HG02870 (cell line): ENCODE results near the gene HLA-DMB.

Source experiments
- ATAC-seq: cut with Tn5 transposase; IDR thresholded peaks from one replicate; pipeline ENCODE4 v1.9.1; 2021; ENCODE audit warnings: mild to moderate bottlenecking, moderate library complexity; ENCODE audit not compliant: unreplicated experiment

Gene HLA-DMB

DNA sequence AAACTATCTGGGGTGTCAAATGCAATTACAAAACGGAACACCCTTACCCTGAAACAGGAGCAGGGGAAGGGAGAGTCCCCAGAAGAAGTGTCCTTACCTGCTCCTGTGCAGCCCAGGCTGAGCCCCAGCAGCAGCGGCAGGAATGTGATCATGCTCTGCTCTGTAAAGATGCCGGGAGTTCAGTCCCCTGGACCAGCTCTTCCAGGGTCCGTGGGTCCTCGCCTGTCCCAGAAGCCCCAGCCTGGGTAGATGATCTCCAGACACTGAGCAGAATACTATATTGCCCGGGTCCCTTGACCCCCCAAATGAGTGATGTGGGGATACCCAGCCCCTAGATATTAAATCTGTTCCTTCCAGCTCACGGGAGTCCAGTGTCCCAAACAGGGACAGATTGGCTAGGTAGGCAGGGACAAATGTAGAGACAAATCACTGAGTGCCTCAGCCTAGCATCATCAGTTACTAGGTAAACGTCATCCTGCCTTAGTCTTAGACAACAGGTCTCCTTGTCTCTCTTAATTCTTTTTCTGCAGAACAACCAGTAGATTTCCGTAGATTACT is at the start of gene HLA-DMB:
Gene HLA-DMB (minus strand): TSS at position 373 of the 558 bp plus-strand sequence. CDS start 221 bp downstream, at position 152.
- peak; percentile 59 for ATAC-seq

DNA sequence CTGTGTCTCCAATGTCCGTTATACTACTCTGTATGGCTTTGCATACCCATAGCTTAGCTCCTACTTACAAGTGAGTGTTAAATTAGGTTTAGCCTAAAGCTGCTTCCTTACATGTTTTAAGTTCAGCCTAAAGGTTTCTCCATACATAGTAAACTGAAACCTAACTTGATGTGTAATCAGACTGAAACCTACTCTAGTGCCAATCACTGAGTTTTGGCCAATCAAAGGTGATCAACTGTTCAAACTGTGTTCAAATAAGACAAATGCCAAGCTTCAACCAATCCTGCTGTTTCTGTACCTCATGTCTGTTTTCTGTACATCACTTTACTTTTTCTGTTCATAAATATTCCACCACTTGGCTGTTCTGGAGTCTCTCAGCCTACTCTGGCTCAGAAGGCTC is 48.5 kb upstream of the HLA-DMB start:
- ATAC-seq = no peak

DNA sequence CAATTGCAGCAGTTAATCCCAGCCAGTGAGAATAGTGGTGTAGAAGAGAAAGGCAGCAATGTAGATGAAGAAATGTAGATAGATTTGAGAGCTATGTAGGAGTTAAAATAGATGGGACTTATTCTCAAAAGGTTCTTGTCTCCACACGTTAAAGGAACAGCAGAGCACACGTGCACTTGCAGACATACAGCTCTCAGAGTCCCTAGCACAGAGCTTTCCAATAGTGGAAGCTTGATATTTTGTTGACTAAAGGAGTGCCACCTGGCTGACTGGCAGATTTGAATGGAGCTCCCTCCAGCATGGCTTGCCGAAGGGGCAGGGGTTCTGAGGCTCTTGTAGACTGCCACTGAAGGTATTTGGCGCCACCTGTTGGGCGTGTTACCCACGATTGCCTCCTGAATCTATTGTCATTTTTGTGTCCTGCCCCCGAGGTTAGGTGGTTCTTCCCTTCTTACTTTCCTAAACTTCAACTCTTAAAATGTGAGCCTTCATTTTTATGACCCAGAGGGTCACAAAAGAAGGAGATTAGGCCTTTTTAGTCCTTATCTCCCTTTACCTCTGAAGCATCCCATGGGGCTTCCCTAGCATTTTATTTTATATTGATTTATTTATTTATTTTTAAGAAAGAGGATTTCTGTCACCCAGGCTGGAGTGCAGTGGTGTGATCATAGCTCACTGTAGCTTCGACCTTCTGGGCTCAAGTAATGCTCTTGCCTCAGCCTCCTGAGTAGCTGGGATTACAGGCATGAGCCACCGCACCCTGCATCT is 44.0 kb upstream of the HLA-DMB start:
- peak; percentile 50 for ATAC-seq

DNA sequence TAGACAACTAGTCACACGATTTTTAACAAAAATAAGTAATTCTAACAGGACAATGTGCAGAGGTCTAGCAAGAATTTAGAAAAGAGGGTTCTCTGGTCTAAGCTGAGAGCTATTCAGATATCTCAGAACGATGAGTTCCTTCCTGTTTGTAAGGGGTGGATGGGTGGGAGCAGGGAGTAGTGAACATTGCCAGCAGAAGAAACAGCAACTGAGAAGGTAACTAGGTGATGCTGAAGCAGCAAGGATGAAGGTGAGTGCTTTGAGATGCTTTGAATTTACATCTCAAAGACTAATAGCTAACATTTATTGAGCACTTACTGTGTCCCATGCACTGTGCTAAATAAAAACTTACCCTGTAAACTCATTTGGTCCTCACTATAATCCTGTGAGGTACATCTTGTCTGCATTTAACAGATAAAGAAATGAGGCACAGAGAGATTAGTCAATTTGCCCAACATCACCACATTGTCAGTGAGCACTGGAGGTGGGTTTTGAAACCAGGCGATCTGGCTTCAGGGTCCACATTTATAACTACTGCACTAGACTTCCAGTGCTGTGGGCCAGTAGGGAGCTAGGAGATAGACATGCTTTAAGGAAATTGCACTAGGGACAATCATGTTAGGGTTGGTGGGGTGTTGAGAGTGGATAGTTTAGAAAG is 43.3 kb upstream of the HLA-DMB start:
- no peak for ATAC-seq

DNA sequence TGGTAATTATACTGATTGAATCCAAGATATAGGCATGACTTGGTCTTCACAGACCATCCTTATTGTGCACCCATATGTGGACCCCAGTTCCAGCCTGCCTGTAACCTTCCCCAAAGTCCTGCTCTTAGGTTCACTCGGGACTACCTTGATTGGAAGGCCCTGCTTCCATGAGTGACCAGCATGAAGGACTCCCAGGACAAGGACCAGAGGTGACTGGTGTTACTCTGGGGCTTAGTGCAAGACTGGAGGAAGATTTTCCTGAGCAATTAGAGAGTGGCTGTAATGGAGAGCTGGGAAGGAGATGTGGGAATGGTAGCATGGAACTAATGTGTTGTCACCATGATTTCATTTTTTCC is 42.6 kb upstream of the HLA-DMB start:
- no peak for ATAC-seq

DNA sequence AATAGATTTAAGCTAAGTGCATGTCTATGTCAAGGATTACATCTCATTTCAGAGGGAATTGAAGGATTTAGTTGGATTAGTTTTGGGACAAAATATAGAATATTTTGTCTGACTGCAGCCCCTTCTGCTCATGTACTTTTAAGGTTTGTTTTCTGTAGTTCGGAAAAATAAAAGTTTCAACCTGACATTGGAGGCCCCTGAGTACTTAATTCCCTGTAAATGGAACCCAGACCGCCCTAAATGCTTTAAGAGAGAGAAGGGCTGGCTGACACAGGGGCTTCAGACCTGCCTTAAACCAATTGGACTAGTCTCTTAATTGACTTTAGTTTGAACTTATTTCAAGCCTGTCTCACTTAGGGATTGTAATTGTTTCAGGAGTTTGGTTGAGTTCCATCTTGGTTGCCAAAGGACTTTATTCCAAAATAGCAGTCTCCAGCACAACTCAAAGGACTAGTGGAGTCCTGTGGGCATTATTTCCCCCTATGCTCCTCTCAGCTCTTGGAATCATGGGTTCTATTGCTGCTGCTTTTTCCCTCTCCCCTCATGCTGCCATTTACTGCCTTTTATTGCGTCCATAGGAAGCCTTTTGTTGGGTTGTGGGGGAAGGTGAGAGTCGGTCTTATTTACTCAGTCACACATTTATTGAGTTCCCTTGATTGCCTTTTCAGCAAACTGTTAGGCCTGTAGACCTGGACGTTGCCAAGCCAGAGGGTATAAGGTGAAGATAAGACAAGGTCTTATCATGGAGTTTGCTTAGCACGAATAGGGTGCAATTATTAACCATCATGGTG is 42.1 kb upstream of the HLA-DMB start:
- no peak for ATAC-seq

DNA sequence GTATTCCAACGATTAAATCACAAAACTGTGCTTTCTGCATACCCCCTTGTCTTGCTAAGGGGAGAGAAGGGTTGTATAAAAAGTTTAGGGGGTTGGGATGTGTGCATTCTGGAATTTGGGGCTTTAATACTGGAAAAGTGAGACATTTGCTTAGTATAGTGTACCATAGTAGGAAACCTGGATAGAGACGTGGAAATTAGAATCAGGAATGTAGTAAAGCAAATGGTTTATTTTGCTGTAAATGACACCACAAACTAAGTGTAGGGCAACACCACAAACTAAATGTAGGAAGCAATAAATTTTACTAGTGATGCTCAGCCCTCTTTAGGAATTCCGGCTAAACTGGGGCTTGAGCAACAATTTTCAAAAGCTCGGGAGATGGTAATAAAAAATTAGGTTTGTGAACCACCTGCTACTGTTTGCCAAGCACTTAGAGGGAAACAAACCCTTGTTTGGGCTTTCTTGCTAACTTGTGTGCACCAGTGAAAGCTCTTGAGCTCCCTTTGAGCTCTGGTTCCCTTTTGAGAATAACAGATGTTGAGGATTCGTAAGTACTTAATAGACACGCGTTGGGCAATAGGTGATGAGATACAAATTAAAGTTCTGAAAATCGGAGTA is 41.4 kb upstream of the HLA-DMB start:
- ATAC-seq = no peak

DNA sequence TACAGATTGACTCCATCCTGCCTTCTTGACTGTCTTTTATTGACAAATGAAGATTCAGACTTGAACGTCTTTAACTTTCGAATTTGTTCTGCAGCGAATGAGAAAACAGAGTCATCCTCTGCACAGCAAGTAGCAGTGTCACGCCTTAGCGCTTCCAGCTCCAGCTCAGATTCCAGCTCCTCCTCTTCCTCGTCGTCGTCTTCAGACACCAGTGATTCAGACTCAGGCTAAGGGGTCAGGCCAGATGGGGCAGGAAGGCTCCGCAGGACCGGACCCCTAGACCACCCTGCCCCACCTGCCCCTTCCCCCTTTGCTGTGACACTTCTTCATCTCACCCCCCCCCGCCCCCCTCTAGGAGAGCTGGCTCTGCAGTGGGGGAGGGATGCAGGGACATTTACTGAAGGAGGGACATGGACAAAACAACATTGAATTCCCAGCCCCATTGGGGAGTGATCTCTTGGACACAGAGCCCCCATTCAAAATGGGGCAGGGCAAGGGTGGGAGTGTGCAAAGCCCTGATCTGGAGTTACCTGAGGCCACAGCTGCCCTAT is 39.7 kb upstream of the HLA-DMB start:
- no peak for ATAC-seq

DNA sequence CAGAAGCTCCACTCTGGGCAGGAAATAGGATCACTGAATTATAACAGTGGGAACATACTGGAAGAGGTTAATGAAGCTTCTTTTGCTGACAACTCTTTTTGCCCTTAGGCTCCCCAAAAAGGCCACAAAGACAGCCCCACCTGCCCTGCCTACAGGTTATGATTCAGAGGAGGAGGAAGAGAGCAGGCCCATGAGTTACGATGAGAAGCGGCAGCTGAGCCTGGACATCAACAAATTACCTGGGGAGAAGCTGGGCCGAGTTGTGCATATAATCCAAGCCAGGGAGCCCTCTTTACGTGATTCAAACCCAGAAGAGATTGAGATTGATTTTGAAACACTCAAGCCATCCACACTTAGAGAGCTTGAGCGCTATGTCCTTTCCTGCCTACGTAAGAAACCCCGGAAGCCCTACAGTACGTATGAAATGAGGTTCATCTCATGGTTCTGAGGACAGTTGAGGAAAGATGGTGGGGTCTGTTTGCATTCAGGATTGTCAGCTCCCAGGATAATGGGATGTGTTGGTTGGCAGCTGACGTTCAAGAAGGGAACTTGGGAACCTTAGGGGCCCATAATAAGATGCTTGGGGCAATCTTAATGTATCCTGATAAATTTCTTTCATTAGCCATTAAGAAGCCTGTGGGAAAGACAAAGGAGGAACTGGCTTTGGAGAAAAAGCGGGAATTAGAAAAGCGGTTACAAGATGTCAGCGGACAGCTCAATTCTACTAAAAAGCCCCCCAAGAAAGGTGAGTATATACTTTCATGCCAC is 39.1 kb upstream of the HLA-DMB start:
- ATAC-seq = no peak

DNA sequence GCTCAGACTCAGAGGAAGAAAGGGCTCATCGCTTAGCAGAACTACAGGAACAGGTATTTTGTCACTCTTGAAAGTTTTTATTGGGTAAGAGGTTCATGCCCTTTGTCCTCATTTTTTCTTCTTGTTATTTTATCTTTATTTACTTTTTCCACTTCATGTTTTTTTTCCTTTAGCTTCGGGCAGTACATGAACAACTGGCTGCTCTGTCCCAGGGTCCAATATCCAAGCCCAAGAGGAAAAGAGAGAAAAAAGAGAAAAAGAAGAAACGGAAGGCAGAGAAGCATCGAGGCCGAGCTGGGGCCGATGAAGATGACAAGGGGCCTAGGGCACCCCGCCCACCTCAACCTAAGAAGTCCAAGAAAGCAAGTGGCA is 37.1 kb upstream of the HLA-DMB start:
- ATAC-seq = no peak

DNA sequence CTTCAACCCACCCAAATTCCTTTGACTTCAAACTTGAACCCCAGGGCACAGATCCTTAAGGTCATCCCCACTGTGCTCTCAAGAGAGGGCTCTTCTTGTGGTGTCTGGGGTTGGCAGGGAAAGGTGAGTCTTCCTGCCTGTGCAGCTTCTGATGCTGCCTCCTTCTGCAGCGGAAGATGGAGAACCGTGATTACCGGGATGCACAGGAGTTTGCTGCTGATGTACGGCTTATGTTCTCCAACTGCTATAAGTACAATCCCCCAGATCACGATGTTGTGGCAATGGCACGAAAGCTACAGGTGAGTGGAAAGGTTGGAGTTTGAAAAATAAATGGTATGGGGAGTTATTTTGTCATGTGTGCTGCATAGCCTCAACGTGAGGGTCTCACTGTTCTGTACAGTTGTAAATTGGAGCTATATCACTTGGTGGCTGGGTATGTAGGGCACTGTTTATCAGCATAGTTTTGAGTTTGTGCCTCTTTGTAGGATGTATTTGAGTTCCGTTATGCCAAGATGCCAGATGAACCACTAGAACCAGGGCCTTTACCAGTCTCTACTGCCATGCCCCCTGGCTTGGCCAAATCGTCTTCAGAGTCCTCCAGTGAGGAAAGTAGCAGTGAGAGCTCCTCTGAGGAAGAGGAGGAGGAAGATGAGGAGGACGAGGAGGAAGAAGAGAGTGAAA is 36.6 kb upstream of the HLA-DMB start:
- no peak for ATAC-seq

DNA sequence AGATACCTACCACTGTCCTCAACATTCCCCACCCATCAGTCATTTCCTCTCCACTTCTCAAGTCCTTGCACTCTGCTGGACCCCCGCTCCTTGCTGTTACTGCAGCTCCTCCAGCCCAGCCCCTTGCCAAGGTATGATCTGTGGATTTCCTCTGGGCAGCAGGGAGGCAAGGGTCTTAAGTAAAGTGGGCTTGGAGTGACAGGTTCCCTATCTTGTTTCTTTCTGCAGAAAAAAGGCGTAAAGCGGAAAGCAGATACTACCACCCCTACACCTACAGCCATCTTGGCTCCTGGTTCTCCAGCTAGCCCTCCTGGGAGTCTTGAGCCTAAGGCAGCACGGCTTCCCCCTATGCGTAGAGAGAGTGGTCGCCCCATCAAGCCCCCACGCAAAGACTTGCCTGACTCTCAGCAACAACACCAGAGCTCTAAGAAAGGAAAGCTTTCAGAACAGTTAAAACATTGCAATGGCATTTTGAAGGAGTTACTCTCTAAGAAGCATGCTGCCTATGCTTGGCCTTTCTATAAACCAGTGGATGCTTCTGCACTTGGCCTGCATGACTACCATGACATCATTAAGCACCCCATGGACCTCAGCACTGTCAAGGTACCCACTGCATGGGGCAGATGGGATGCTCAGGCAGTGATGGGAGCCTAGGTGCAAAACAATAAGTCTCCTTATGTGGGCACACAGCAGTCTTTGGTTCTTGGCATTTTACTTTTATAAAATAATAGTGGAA is 35.7 kb upstream of the HLA-DMB start:
- no peak for ATAC-seq

DNA sequence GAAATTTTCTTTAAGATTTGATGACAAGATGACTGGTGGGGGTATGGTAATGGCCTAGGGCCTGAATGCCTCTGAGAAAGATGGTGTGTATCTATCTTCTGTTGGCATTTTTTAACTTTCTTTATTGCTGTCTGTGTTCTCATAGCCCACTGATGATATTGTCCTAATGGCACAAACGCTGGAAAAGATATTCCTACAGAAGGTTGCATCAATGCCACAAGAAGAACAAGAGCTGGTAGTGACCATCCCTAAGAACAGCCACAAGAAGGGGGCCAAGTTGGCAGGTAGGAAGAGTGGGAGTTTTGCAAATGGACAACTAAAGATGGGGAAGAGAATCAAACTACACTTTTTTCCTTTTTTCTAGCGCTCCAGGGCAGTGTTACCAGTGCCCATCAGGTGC is 35.1 kb upstream of the HLA-DMB start:
- no peak for ATAC-seq

DNA sequence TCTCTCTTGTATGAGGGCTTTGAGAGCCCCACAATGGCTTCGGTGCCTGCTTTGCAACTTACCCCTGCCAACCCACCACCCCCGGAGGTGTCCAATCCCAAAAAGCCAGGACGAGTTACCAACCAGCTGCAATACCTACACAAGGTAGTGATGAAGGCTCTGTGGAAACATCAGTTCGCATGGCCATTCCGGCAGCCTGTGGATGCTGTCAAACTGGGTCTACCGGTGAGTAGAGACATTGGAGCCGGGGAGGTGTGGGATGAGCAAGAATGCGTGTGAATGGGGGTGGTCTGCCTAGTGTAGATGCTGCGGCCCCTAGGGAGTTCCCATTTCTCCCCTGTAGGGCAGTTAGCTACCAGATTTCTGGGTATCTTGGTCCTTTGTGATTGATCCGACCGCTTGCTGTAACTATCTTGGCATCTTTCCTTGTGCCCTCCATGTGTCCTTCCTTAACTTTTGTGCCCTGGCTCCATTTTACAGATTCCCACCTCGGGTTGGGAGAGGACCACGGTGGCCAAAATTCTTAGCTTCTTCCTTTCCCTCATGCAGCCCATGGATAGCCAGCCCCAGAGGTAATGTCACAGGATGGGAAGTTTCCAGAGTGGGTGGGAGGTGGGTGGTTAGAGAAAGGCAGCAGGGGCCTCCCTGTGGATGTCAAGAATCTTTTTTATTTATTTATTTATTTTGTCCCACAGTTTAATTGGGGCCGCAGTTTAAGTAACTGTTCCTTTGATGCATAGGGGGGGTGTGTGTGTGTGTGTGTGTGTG is 33.9 kb upstream of the HLA-DMB start:
- ATAC-seq = no peak

DNA sequence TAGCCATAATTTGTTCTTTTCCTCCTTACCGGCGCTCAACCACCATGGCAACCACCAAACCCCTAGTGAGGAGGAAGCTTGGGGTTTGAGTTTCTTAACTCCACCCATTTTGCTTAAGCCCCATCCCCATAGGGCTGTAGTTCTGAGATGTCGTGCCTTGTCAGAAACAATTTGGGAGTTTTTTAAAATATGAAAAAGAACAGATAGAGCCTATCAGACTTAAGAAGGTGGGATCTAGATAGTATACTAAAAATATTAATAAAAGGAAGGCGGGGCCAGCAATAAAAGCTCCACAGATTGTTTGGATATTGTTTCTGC is 33.1 kb upstream of the HLA-DMB start:
- no peak for ATAC-seq

DNA sequence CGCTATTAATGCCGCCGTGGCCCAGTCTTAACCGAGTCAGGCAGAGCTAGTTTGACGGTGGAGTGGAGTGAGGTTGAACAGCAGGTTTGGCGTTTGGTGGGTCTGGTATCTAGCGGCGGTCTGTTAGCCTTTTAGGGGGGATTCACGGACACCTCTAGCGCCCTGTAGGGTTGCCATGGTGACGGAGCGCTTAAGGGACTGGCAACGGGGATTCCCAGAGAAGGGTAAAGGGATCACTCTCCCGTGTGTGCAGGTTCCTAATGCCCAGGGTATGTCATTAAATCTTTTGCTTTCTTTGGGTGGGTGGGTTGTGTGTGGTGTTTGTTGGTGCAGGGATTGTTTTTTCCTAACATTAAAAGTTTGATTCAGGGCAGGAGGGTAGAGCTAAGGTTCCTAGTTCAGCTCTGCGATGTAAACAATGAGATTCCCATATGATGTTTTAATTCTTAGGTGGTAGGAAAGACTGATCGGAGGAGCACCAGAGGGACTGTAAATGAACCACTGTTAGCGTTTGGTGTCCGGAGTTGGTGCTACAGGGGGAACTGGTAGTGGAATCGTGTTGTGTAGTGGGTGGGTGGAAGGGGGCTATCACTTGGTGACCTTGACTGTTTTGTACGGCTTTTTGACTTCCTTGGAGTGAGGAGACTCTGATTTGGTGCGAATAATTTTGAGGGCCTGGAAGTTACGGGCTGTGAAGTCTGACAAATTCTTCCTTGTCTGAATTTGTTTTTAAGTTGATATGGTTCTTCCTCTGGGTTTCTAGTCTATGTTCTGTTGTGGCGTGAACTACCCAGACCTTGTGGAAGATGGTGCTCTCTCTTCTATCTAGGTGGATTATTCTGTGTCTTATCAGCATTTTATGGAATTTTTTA is 32.6 kb upstream of the HLA-DMB start:
- ATAC-seq = no peak
